Stimulated activated CD4-positive, alpha-beta T cell treated with anti-CD3 and anti-CD28 coated beads, Interleukin-4, amount 100 ng/mL, for 4 hours (primary cell): ENCODE measurements around the gene TXNDC11.

Source experiments
- DNase-seq, 2 experiments: peaks; one replicate each; pipeline ENCODE4 v3.0.0-alpha.2; 2020

Gene TXNDC11

DNA sequence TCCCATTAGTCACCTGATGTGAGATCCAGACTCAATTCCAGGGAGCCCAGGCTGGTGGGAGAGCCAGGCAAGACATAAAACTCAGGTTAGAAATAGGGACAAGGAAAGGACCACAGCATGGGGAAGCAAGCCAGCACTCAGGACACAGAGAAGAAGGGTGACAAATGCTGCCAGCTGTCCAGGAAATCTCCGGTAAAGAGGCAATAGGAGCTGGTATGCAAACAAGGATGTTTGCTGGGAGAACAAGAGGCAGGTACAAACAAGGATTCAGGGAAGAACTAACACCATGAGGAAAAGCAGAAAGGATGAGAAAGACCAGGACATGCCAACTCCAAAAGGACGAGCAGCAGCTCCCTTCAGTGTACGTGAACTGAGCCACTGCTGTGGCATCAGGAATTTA is 10.2 kb upstream of the TXNDC11 start:
- DNase-seq: no peak

DNA sequence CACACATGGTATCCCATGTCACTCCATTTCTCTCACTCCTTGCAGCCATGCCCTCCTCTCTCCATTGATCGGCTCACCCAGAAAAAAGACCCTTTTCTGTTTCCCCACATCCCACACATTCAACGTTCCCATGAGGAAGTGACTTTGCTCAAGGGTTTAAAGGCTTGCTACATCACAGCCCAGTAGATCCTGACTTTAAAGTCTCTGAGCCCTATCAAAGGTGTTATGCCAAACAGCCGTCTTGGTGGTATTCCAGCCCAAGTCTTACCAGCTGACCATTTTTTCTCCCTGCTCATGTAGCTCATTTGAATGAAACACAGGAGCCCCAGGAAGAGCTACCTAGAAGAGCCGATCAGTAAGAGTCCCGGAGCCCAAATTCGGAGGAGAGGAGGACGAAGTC is 7.4 kb upstream of the TXNDC11 start:
- DNase-seq: no peak

DNA sequence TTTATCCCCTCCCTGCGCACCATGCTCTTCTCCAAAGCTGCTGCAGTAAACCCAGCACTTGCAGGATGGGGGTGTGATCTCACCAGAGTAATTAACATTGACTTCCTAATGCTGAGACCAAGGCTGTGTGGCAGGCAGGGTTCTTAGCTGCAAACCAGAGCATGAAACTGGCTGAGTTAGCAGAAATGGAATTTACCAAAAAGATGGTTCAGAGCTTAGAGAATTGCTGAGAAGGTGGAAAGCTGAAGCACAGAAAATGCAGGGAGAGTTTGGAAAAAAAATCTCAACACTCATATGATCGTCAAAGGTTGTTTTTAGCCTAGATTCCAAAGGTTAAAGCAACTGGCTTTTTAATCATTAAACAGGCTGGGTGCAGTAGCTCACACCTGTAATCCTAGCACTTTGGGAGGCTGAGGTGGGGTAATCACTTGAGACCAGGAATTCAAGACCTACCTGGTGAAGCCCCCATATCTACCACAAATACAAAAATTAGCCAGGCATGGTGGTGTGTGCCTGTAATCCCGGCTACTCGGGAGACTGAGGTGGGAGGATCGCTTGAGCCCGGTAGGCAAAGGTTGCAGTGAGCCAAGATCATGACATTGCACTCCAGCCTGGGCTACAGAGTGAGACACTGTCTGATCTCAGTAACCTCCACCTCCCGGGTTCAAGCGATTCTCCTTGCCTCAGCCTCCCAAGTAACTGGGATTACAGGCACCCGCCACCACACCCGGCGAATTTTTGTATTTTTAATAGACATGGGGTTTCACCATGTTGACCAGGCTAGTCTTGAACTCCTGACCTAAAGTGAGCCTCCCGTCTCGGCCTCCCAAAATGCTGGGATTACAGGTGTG is 6.0 kb upstream of the TXNDC11 start:
- DNase-seq: no peak

DNA sequence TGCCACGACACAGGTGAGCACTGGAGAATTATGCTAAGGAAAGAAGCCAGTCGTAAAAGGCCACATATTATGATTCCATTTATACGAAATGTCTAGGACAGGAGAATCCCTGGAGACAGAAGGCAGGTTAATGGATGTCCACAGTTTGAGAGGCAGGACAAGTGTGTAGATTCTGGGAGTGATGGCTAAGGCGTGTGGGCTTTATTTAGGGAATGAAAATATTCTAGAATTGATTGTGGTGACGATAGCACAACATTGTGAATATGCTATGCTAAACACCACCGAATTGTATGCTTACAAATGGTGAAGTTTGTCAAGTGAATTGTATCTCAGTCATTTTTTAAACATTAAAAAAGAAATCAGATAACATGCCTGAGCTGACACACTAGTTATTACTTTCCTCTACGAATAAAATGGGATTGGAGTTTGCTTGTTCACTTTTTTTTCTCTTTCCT is 5.3 kb upstream of the TXNDC11 start:
- no peak for DNase-seq

DNA sequence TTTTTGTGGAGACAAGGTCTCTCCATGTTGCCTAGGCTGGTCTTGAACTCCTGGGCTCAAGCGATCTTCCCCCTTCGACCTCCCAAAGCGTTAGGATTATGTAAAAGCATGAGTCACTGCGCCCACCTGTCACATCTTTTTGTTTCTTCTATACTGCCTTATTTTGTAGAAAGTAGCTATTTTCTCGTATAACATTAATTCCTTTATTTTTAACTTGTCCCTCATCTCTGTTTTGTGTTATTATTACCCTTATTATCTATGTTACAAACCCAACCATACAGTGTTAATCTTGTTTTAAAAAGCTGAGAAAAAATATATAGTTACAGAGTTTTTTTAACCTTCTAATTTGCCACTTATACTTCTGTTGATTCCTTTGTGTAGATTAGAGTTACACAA is 1.4 kb upstream of the TXNDC11 start:
- DNase-seq: no peak

DNA sequence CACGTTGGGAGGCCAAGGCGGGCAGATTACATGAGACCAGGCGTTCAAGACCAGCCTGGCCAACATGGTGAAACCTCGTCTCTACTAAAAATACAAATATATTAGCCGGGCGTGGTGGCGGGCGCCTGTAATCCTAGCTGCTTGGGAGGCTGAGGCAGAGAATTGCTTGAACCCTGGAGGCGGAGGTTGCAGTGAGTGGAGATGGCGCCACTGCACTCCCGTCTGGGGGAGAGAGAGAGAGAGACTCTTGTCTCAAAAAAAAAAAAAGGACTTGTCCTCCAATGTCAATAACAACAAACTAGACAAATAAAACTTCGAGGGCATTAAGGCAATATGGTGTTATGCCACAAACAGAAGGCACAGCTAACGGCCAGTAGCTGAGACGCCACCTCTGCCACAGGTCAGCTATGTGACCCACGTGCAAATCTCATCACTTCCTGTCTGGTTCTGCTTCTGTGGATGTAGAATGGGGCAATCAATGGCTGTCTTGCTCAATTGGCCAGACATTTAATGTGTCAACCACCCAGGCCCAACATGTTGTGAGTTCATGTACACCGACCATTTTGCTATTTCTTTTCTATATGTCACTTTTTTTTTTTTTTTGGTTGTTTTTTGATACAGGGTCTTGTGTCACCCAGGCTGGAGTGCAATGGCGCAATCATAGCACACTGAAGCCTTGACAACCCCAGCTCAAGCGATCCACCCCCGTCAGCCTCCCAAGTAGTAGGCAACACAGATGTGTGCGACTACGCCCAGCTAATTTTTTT is 834 bp upstream of the TXNDC11 start:
- peak in 1 of 2 experiments; percentile 5 for DNase-seq

DNA sequence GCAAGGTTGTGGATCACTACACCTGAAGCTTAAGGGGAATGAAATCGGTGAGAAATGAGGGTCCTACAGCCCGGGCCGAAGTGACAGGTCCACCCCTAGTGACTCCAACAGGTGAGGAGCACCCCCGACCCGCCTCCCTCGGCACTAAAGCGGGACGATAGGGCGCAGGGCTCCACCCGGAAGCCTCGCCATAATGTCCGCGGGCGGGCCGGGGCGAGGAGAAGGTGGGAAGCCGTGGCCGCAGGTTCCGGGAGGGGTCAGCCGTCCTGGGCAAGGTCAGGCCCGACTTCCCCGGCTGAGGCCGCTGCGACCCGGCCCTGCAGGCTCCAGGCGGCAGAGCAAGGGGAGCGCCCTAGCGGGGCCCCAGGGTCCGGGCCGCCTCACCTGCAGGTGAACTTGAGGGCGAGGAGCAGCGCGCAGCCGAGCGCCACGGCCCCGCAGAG is 543 bp downstream of the TXNDC11 start:
- peak; percentile 36 to 39 for DNase-seq

DNA sequence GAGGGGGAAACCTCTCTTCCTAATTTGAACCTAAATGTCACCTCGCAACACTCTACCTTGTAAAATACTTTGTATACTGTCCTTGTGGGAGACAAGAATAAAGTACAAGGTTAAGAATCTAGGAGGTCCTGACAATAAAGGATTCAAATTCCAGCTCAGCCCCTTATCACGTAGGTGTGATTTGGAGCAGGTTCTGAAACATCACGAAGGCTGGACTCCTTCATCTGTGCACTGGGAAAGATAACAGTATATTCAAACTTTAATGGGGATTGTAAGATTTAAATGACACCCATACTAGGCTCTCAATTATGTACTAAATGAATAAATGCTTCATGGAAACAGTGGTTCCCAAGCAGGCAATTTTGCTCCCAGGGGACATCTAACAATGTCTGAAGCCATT is 2.1 kb downstream of the TXNDC11 start:
- DNase-seq: no peak

DNA sequence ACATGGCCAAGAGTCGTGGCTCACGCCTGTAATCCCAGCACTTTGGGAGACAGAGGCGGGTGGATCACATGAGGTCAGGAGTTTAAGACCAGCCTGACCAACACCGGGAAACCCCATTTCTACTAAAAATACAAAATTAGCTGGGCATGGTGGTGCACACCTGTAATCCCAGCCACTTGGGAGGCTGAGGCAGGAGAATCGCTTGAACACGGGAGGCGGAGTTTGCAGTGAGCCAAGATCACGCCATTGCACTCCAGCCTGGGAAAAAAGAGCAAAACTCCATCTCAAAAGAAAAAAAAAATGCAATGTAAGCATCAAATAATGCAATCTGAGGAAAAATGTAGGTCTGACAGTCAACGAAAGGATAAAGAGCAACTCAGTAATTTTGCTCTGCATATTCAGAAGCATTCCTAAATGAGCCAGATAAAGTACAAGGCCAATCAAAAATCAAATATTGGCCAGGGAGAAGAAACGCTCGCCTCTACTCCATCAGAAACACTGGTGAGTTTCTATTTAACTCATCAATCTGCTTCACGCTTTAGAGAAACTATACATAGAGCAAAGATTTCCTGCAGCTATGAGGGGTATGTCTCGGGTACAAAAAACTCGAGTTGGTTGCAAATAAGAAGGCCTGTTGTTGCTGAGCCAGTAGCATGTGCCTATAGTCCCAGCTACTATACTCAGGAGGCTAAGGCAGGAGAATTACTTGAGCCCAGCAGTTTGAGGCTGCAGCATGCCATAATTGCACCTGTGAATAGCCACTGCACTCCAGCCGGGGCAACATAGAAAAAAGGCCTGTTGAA is 3.7 kb downstream of the TXNDC11 start:
- no peak for DNase-seq

DNA sequence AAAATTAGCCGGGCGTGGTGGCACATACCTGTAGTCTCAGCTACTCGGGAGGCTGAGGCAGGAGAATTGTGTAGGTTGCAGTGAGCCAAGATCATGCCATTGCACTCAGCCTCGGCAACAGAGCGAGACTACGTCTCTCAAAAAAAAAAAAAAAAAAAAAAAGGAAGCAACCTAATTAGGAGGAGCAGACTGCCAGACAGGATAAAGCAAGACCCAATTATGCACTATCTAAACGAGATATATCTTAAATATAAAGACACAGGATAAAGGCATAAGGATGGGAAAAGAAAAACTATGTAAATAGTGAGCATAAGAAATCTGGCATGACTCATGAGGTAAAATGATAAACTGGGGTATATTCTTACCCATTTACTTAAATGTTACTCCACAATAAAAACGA is 4.9 kb downstream of the TXNDC11 start:
- DNase-seq: no peak

DNA sequence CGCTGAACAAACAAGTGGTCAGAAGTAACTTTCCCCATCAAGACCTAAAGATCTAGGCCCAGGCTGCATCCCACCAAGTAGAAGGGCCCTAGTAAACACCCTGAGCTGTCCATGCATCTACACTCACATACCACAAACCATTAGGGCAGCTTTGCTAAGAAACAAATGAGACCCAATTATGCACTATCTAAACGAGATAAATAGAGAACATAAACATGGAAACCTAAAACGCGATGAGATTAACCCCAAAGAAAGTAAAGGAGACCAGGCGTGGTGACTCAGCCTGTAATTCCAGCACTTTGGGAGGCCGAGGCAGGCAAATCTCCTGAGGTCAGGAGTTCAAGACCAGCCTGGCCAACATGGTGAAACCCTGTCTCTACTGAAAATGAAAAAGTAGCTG is 5.8 kb downstream of the TXNDC11 start:
- no peak for DNase-seq

DNA sequence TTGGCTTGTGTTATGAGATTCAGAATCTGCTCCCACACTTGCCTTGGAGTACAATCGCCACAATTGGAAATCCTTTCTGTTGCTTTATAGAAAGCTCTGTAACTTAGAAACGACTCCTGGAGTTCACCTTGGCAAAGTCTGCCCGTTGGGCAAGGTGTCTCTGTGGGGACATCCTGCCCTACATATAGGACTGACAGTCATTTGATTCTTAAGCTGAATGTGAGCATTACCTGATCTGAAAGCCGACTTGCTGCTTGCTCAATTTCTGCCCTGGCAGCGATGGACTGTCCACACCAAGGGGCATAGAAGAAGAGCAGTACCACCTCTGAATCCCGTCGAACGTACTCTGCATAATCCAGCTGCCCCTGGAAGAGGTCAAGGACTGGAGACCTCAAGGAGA is 6.9 kb downstream of the TXNDC11 start:
- DNase-seq: no peak

DNA sequence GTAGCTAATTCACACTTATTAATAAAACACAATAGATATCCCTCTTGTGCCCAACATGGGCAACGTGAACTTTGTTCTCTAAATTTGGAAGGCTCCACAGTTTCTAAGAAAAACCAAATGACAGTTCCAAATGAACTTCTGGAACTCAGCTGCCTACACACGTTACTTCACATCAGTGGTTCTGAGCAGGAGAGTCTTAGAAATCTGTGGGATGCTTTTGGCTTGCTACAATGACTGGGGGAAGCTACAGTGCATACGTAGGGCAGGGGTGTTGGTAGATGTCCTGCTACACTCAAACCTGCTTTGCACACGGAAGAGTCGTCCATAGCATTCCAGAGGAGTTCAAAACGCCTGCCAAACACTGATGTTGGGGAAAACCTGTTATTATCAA is 8.0 kb downstream of the TXNDC11 start:
- DNase-seq: no peak

DNA sequence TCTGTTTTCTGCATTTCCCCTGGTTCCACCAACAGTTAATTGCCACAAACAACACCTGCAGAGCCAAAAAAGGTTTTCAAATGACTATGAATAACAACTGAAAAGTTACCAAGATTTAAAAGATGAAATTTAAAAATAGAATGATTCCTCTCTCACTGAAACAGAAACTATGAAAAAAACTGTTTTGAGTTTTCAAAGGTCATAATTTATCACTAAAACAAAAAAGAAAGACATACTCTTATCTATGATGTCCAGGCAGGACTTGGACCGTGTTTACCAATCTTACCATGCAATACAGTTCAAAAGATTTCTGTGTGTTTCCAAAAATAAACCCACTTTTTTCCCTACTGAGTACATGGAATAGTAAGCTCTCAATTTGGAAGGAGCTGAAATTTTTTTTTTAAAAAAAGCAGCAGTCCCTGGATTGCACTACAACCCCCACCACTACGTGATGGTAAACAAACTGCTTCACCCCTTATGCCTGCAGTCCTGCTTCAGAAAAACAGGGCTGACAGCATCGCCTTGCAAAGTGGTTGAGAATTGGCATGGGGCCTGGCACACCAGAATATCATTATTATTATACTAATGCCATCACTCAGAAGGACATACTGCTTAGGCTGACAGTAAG is 8.5 kb downstream of the TXNDC11 start:
- no peak for DNase-seq

DNA sequence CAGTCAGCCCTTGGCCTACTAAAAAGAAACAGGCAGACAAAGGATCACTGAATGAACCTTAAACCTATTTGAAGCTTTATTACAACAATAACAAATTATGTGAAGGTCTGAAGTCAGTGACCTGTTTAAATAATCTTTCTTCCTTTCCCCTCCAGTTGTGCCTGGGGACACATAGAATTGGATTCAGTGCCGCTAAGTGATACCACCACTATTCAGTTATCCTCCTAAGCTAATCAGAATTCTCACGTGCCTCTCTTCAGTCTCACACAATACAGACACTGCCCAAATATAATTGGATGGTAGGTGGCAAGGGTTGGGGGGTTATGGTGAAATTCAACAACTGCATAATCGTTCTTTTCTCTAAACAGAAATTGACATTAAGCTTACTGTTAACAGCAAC is 11.4 kb downstream of the TXNDC11 start:
- DNase-seq: no peak

DNA sequence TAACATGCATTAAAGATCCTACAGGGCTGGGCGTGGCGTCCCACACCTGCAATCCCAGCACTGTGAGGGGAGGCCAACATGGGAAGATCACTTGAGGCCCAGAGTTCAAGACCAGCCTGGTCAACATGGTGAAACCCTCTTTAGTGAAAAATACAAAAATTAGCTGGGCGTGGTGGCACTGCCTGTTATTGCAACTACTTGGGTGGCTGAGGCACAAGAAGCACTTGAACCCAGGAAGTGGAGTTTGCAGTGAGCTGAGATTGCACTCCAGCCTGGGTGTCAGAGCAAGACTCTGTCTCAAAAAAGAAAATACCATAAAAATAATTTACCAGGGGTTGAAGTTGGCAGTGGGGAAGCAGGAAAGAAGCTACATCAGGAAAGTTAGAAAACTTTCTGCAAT is 12.9 kb downstream of the TXNDC11 start:
- DNase-seq: no peak

DNA sequence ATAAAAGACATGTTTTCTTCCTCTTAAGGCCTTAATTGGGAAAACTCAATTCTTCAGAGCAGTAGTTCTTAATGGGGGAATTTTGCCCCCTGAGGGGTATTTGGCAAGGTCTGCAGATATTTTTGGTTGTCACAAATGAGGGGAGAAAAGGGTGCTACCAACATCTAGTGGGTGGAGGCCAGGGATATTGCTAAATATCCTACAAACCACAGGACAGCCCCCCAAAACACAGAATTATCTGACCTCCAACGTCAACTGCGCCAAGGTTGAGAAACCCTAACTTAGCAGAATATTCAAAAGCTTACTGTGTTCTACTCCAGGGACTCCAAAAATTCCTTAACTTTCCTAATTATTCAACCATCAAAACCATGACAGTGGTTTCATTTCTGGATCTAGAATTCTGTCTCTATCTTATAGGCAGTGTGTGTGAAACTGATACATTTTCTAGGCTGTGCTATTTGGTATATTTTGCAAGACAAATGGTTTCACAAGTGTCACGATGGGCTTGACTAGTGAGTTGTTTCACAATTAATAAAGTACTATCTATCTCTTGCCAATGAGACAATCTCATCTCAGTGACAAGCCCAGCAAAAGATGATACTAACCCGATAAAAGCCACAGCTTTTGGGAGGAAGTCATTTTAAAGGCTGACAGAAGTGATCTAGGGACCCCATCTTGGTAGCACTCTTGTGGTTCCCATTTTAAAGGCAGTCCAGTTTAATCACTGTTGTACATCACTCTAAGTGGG is 14.7 kb downstream of the TXNDC11 start:
- no peak for DNase-seq

DNA sequence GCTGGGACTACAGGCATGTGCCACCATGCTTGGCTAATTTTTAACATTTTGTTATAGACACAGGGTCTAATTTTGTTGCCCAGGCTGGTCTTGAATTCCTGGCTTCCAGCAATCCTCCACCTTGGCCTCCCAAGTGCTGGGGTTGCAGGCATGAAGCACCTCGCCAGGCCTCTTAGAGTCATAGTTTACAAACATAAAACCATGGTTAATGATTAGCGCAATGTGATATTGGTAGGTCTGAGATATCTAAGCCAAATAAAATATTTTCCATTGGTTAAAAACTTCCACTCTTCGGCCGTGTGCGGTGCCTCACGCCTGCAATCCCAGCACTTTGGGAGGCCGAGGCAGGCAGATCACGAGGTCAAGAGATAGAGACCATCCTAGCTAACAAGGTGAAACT is 16.6 kb downstream of the TXNDC11 start:
- DNase-seq: no peak

DNA sequence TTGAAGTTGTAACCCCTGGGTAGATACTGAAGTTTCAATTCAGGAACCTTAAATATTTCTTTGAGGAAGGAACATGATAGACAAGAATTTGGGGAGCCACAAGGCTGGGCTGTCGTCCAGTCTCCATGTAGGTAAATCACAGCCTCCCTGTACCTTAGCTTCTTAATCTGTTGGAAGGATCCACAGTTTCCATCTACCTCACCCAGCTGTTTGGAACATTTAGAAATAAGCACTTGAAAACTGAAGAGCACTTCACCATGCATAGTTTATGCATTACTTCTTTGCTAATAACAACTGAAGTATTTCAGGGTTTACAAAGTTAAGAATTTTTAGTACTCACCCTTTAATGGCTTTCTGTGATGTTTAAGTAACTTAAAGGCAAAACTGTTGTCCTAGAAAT is 17.2 kb downstream of the TXNDC11 start:
- no peak for DNase-seq

DNA sequence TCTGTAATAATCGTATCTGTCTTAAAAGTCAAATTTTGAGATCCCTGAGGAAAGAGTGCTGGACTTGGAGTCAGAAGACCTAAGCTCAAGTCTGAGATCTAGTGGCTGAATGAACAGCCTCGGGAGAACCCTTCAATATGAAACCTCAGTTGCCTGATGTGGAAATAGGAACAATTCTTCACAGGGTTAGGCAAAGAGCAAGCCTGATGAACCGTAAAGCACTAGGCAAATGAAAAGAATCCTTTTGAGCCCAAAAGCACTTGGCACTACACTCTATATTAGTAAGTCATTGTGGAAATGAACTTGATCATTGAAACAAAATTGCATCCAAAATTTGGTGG is 20.2 kb downstream of the TXNDC11 start:
- no peak for DNase-seq

DNA sequence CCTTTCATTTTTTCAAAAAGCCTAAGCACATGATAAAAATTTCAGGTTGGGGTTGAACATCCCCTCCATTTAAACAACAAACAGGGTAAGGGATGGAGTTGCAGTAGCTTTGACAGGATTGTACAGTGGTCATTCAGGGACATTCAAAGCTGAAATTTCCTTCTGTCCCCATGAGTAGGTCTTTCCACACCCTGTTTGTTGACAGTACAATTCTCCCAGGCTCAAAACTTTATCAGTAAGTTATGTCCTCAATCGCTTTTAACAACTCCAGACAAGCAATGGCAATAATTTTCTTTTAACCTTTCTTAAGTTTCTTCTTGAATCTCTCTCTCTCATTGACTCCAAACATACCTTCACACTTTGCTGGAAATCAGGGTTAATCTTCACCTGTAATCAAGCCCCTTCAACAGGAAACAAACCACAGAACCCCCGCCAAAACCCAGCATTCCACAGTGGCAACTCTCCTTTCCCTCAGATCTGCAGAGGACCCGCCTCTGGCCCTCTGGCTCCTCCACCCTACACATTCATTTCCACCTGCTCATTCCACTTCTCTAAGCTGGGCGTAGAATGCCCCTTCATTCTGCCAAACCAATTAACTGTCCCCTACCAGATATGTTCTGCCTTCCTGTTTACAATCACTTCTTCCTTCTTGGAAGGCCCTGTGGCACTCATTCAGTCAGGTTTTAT is 20.7 kb downstream of the TXNDC11 start:
- no peak for DNase-seq

DNA sequence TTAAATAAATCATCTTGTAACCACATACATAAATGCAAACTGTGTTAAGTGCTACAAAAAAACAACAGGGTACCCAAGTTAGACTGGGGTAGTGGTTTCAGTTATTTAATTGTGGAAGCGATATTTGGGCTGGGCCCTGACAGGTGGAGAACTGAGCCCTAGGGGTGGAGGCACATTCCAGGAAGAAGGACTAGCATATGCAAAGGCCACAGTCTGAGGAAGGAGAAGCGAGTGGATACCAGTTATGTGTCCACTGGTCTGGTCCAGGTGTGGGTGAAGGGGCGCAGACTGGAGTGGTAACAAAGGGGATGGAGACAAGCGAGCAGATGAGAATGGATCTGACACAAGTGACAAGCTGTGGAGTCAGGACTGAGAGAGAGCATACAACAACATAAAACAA is 22.9 kb downstream of the TXNDC11 start:
- DNase-seq: no peak
